Measurements from ENCODE around the gene NOX3. TPM values are rescaled to one million over a fixed set of nuclear protein-coding genes. Genes with fewer than 3 reads are reported as not detected.

NOX3 gene
- polyA plus RNA-seq, 1 donor from 2014 or later = 0.11 TPM

- no peaks in the 10 kb centered on the region for H3K79me2 ChIP-seq (replicated peaks; ENCODE audit: insufficient read depth, low read length)
- no peaks in the 10 kb centered on the region for H3K9me2 ChIP-seq (ENCODE audit: insufficient read depth, low read length)
- H3K27ac ChIP-seq (ENCODE audit: low read length) = no peak overlapping the region
- no peak overlapping the region for H3K4me3 ChIP-seq (ENCODE audit: low read length)
- no peak for TF ChIP-seq SMC3 (conservative IDR thresholded peaks at IDR 0.05; ENCODE audit: poor library complexity)
- TF ChIP-seq CTCF (IDR thresholded peaks at IDR 0.05; ENCODE audit: poor library complexity, severe bottlenecking) = no peak
- H3K36me3 ChIP-seq (ENCODE audit: insufficient read depth, low read length) = no peaks in the 10 kb centered on the region
- no peak overlapping the region for H3K4me2 ChIP-seq (ENCODE audit: low read length)
- H3F3A ChIP-seq (ENCODE audit: insufficient read depth, low read length, poor library complexity, severe bottlenecking) = no peaks in the 10 kb centered on the region
- no peak overlapping the region for H3K9ac ChIP-seq (ENCODE audit: low read length)
- no peaks in the 10 kb centered on the region for H4K20me1 ChIP-seq (ENCODE audit: insufficient read depth)
- H3K27me3 ChIP-seq (ENCODE audit: insufficient read depth, low read depth, low read length) = no peaks in the 10 kb centered on the region
- H2AFZ ChIP-seq (ENCODE audit: low read depth, low read length) = no peak overlapping the region
- no peaks in the 10 kb centered on the region for H3K9me3 ChIP-seq (ENCODE audit: low read length)
Measured at GRCh38 chr6:155397172-155397705, 58.4 kb downstream of the NOX3 start.

- Histone ChIP-seq H3K9me3 (ENCODE audit: low read length) (no peaks in the 10 kb centered on the region), H3F3A (ENCODE audit: insufficient read depth, low read length, poor library complexity, severe bottlenecking) (no peaks in the 10 kb centered on the region), H3K27ac (ENCODE audit: low read length) (no peak overlapping the region), H3K36me3 (ENCODE audit: insufficient read depth, low read length) (no peaks in the 10 kb centered on the region), H2AFZ (ENCODE audit: low read depth, low read length) (no peak overlapping the region), H3K4me3 (ENCODE audit: low read length) (no peak overlapping the region), H3K27me3 (ENCODE audit: insufficient read depth, low read depth, low read length) (no peaks in the 10 kb centered on the region), H3K9ac (ENCODE audit: low read length) (no peak overlapping the region), H3K79me2 (replicated peaks; ENCODE audit: insufficient read depth, low read length) (no peaks in the 10 kb centered on the region), H3K4me2 (ENCODE audit: low read length) (no peak overlapping the region), H4K20me1 (ENCODE audit: insufficient read depth) (no peaks in the 10 kb centered on the region), H3K9me2 (ENCODE audit: insufficient read depth, low read length) (no peaks in the 10 kb centered on the region)
- TF ChIP-seq RAD21 (conservative IDR thresholded peaks at IDR 0.05) = no peak
Measured at GRCh38 chr6:155396605-155397004, 59.0 kb downstream of the NOX3 start.

- H3K4me2 ChIP-seq (ENCODE audit: low read length) = no peak overlapping the region
- no peaks in the 10 kb centered on the region for H3F3A ChIP-seq (ENCODE audit: insufficient read depth, low read length, poor library complexity, severe bottlenecking)
- no peaks in the 10 kb centered on the region for H3K9me2 ChIP-seq (ENCODE audit: insufficient read depth, low read length)
- H3K9ac ChIP-seq (ENCODE audit: low read length) = no peak overlapping the region
- H3K4me3 ChIP-seq (ENCODE audit: low read length) = no peak overlapping the region
- TF ChIP-seq EZH2 (IDR thresholded peaks at IDR 0.05; ENCODE audit: borderline replicate concordance, insufficient read depth, low read length, poor library complexity, severe bottlenecking) (no peak), SMC3 (conservative IDR thresholded peaks at IDR 0.05; ENCODE audit: poor library complexity) (no peak), MXI1 (conservative IDR thresholded peaks at IDR 0.05; ENCODE audit: poor library complexity, severe bottlenecking) (no peak)
- H2AFZ ChIP-seq (ENCODE audit: low read depth, low read length) = no peak overlapping the region
- no peaks in the 10 kb centered on the region for H4K20me1 ChIP-seq (ENCODE audit: insufficient read depth)
- H3K9me3 ChIP-seq (ENCODE audit: low read length) = no peaks in the 10 kb centered on the region
- no peaks in the 10 kb centered on the region for H3K79me2 ChIP-seq (replicated peaks; ENCODE audit: insufficient read depth, low read length)
- H3K27ac ChIP-seq (ENCODE audit: low read length) = no peak overlapping the region
- H3K36me3 ChIP-seq (ENCODE audit: insufficient read depth, low read length) = no peaks in the 10 kb centered on the region
- no peaks in the 10 kb centered on the region for H3K27me3 ChIP-seq (ENCODE audit: insufficient read depth, low read depth, low read length)
Measured at GRCh38 chr6:155395339-155395738, 60.3 kb downstream of the NOX3 start.

- no peak for TF ChIP-seq SMC3 (conservative IDR thresholded peaks at IDR 0.05; ENCODE audit: poor library complexity)
- no peak for TF ChIP-seq MXI1 (conservative IDR thresholded peaks at IDR 0.05; ENCODE audit: poor library complexity, severe bottlenecking)
- TF ChIP-seq RAD21 (conservative IDR thresholded peaks at IDR 0.05) = no peak
- TF ChIP-seq REST (IDR thresholded peaks at IDR 0.05; ENCODE audit: borderline replicate concordance) = no peak
- no peak for TF ChIP-seq TAF1 (IDR thresholded peaks at IDR 0.05; ENCODE audit: low read depth)
- no peak for TF ChIP-seq POLR2AphosphoS5 (IDR thresholded peaks at IDR 0.05)
- TF ChIP-seq EZH2 (IDR thresholded peaks at IDR 0.05; ENCODE audit: borderline replicate concordance, insufficient read depth, low read length, poor library complexity, severe bottlenecking) = no peak
- TF ChIP-seq CTCF (IDR thresholded peaks at IDR 0.05; ENCODE audit: poor library complexity, severe bottlenecking) = no peak
- TF ChIP-seq EP300 (conservative IDR thresholded peaks at IDR 0.05; ENCODE audit: poor library complexity, severe bottlenecking) = no peak
- no peaks in the 10 kb centered on the region for H3K36me3 ChIP-seq (ENCODE audit: insufficient read depth, low read length)
- H3K4me3 ChIP-seq (ENCODE audit: low read length) = no peak overlapping the region
- no peaks in the 10 kb centered on the region for H3K79me2 ChIP-seq (replicated peaks; ENCODE audit: insufficient read depth, low read length)
- no peak overlapping the region for H3K27ac ChIP-seq (ENCODE audit: low read length)
- H3K9me2 ChIP-seq (ENCODE audit: insufficient read depth, low read length) = no peaks in the 10 kb centered on the region
- no peak overlapping the region for H3K9ac ChIP-seq (ENCODE audit: low read length)
- H3K9me3 ChIP-seq (ENCODE audit: low read length) = no peaks in the 10 kb centered on the region
- no peaks in the 10 kb centered on the region for H3F3A ChIP-seq (ENCODE audit: insufficient read depth, low read length, poor library complexity, severe bottlenecking)
- H3K27me3 ChIP-seq (ENCODE audit: insufficient read depth, low read depth, low read length) = no peaks in the 10 kb centered on the region
- no peak overlapping the region for H3K4me2 ChIP-seq (ENCODE audit: low read length)
- H2AFZ ChIP-seq (ENCODE audit: low read depth, low read length) = no peak overlapping the region
- no peaks in the 10 kb centered on the region for H4K20me1 ChIP-seq (ENCODE audit: insufficient read depth)
Measured at GRCh38 chr6:155389130-155389529, 66.5 kb downstream of the NOX3 start.

Measured in neural cell (in vitro differentiated cells).